Measurements from ENCODE around the gene OR4E2.

- TF ChIP-seq CTCF (IDR thresholded peaks at IDR 0.05; ENCODE audit: insufficient read depth, low read length) (no peak), POLR2AphosphoS5 (IDR thresholded peaks at IDR 0.05; ENCODE audit: low read depth) (no peak), GABPA (IDR thresholded peaks at IDR 0.05; ENCODE audit: low read depth) (no peak), SPI1 (IDR thresholded peaks at IDR 0.05; ENCODE audit: borderline replicate concordance, low read depth) (no peak), REST (IDR thresholded peaks at IDR 0.05; ENCODE audit: insufficient replicate concordance, low read depth) (no peak)
Measured at GRCh38 chr14:21694425-21694824, 40.8 kb downstream of the OR4E2 start.

Measured in HL-60 (cell line).